Trophoblast cell (in vitro differentiated cells and primary cell): ENCODE results near the gene WDR46.

ENCODE experiments used
- DNase-seq, 2 donors: peaks; one replicate each; pipeline ENCODE4 v3.0.0-alpha.2; 2016
- H2AFZ ChIP-seq: 2 replicates; pipeline ENCODE4 v1.6.1; 2013; ENCODE audit warnings: low read length, moderate library complexity, mild to moderate bottlenecking; ENCODE audit not compliant: insufficient read depth, poor library complexity
- H2AK5ac ChIP-seq: 2 replicates; pipeline ENCODE4 v1.6.1; 2013; ENCODE audit warnings: mild to moderate bottlenecking, low read length
- H2BK120ac ChIP-seq: 2 replicates; pipeline ENCODE4 v1.6.1; 2013; ENCODE audit warnings: low read length, mild to moderate bottlenecking, moderate library complexity; ENCODE audit not compliant: insufficient read depth, poor library complexity
- H2BK12ac ChIP-seq: 2 replicates; pipeline ENCODE4 v1.6.1; 2013; ENCODE audit warnings: mild to moderate bottlenecking, low read length, moderate library complexity
- H2BK5ac ChIP-seq: 2 replicates; pipeline ENCODE4 v1.6.1; 2013; ENCODE audit warnings: low read length, low read depth, moderate library complexity, mild to moderate bottlenecking; ENCODE audit not compliant: poor library complexity
- H3K14ac ChIP-seq: 2 replicates; pipeline ENCODE4 v1.6.1; 2013; ENCODE audit warnings: mild to moderate bottlenecking, low read length
- H3K18ac ChIP-seq: 2 replicates; pipeline ENCODE4 v1.6.1; 2013; ENCODE audit warnings: mild to moderate bottlenecking, low read length
- H3K23ac ChIP-seq: 2 replicates; pipeline ENCODE4 v1.6.1; 2013; ENCODE audit warnings: low read length
- H3K27ac ChIP-seq: 2 replicates; pipeline ENCODE4 v1.5.1; 2013; ENCODE audit warnings: low read depth, mild to moderate bottlenecking, inconsistent platforms, low read length, moderate library complexity
- H3K27me3 ChIP-seq: 2 replicates; pipeline ENCODE4 v1.6.1; 2013; ENCODE audit warnings: inconsistent platforms, mild to moderate bottlenecking, low read length, moderate library complexity; ENCODE audit not compliant: insufficient read depth
- H3K36me3 ChIP-seq, 2 experiments: 1 replicate in 1 of 2; 2 replicates in 1 of 2; pipeline ENCODE4 v1.6.1; 2013; ENCODE audit warnings: low read length in 2 of 2, mild to moderate bottlenecking in 2 of 2, moderate library complexity in 1 of 2; ENCODE audit not compliant: insufficient read depth in 2 of 2, control insufficient read depth in 1 of 2
- H3K4ac ChIP-seq: 2 replicates; pipeline ENCODE4 v1.6.1; 2013; ENCODE audit warnings: low read depth, mild to moderate bottlenecking, low read length, moderate library complexity
- H3K4me1 ChIP-seq, 2 experiments: 1 replicate in 1 of 2; 2 replicates in 1 of 2; pipeline ENCODE4 v1.6.1; 2013; ENCODE audit warnings: low read length in 2 of 2, mild to moderate bottlenecking in 2 of 2, moderate library complexity in 1 of 2; ENCODE audit not compliant: insufficient read depth in 2 of 2, control insufficient read depth in 1 of 2
- H3K4me2 ChIP-seq: 2 replicates; pipeline ENCODE4 v1.6.1; 2013; ENCODE audit warnings: inconsistent platforms, mild to moderate bottlenecking, low read length, moderate library complexity
- H3K4me3 ChIP-seq: 2 replicates; pipeline ENCODE4 v1.5.1; 2013; ENCODE audit warnings: mild to moderate bottlenecking, low read depth, low read length, inconsistent platforms
- H3K79me1 ChIP-seq: one replicate; pipeline ENCODE4 v1.6.1; 2013; ENCODE audit warnings: low read length
- H3K79me2 ChIP-seq: 2 replicates; pipeline ENCODE4 v1.6.1; 2013; ENCODE audit warnings: low read length, mild to moderate bottlenecking; ENCODE audit not compliant: control insufficient read depth, insufficient read depth, poor library complexity
- H3K9ac ChIP-seq: 2 replicates; pipeline ENCODE4 v1.6.1; 2013; ENCODE audit warnings: mild to moderate bottlenecking, low read length
- H3K9me3 ChIP-seq: 2 replicates; pipeline ENCODE4 v1.6.1; 2013; ENCODE audit warnings: low read depth, mild to moderate bottlenecking, control low read depth, inconsistent platforms, low read length; ENCODE audit not compliant: insufficient read depth
- H4K12ac ChIP-seq: 2 replicates; pipeline ENCODE4 v1.6.1; 2013; ENCODE audit warnings: low read depth, mild to moderate bottlenecking, low read length, moderate library complexity
- H4K8ac ChIP-seq: 2 replicates; pipeline ENCODE4 v1.6.1; 2013; ENCODE audit warnings: low read depth, mild to moderate bottlenecking, low read length, moderate library complexity
- H4K91ac ChIP-seq: one replicate; pipeline ENCODE4 v1.6.1; 2013; ENCODE audit warnings: low read depth, mild to moderate bottlenecking, low read length, moderate library complexity
- WGBS: extraction: QIAGEN DNeasy Blood & Tissue Kit; methylation state at CpG from one replicate; pipeline ENCODE4 v1.1.7; 2013; ENCODE audit warnings: missing lambda C conversion rate; ENCODE audit not compliant: insufficient read length, insufficient coverage; ENCODE audit errors: extremely low coverage; 5-methylcytosine and 5-hydroxymethylcytosine counted together

Gene WDR46

GRCh38 chr6:33314943-33315792, 26.1 kb upstream of the WDR46 start:
- peak; percentile 84 to 87 for DNase-seq
- Histone ChIP-seq H3K27ac (no peak overlapping the region), H3K4me1 (peaks cover 15 to 24% of the 10 kb centered on the region in 2 experiments), H3K4me2 (peak overlapping the region; percentile 77), H3K27me3 (no peaks in the 10 kb centered on the region), H3K79me1 (peaks cover 18% of the 10 kb centered on the region), H3K4ac (no peak overlapping the region), H3K18ac (no peak overlapping the region), H2BK5ac (no peak overlapping the region), H3K23ac (no peak overlapping the region), H3K4me3 (no peak overlapping the region), H2BK120ac (no peak overlapping the region), H2AK5ac (peak overlapping the region; percentile 21), H4K8ac (no peak overlapping the region), H3K9ac (no peak overlapping the region), H3K14ac (no peak overlapping the region), H2AFZ (no peak overlapping the region), H3K79me2 (peaks cover 12% of the 10 kb centered on the region), H3K36me3 (peaks cover 26% of the 10 kb centered on the region in 2 experiments), H4K91ac (peak overlapping the region; percentile 40), H2BK12ac (no peak overlapping the region), H3K9me3 (no peaks in the 10 kb centered on the region), H4K12ac (no peak overlapping the region)
- WGBS = no CpG with 5 or more reads among the region's 47 CpGs

DNA sequence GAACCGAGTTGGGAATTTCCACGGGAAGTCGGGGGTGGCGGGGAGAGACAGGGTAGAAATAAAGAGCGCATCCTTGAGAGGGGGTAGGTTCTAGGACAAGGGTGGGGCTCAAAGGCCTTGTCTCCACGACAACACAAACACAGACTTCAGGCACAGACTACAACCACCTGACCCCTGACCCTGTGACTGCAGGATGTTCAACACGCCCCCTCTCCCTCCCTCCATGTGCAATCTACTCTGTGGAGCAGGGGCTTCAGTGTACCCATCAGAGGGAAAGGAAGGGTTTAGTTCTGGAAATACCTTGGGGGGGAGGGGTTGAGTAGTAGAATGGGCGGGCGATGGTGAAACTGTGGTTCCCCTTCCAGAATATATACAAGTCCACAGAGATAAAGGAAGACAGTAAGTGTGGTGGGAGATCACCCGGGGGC, 25.5 kb upstream of the WDR46 start:
- no CpG with 5 or more reads among the region's 10 CpGs for WGBS
- Histone ChIP-seq H4K12ac (no peak overlapping the region), H3K27me3 (no peaks in the 10 kb centered on the region), H3K27ac (peak overlapping the region; percentile 9), H4K8ac (no peak overlapping the region), H3K18ac (no peak overlapping the region), H2AK5ac (no peak overlapping the region), H2BK5ac (no peak overlapping the region), H3K9me3 (no peaks in the 10 kb centered on the region), H3K36me3 (peaks cover 20 to 21% of the 10 kb centered on the region in 2 experiments), H3K79me2 (peaks cover 12% of the 10 kb centered on the region), H3K9ac (no peak overlapping the region), H2BK12ac (no peak overlapping the region), H3K23ac (no peak overlapping the region), H2BK120ac (no peak overlapping the region), H3K4me3 (no peak overlapping the region), H4K91ac (peak overlapping the region; percentile 40), H2AFZ (no peak overlapping the region), H3K4ac (no peak overlapping the region), H3K14ac (no peak overlapping the region), H3K4me1 (peaks cover 15 to 24% of the 10 kb centered on the region in 2 experiments), H3K79me1 (peaks cover 18% of the 10 kb centered on the region), H3K4me2 (peak overlapping the region; percentile 77)
- DNase-seq = peak; percentile 93 to 95

DNA sequence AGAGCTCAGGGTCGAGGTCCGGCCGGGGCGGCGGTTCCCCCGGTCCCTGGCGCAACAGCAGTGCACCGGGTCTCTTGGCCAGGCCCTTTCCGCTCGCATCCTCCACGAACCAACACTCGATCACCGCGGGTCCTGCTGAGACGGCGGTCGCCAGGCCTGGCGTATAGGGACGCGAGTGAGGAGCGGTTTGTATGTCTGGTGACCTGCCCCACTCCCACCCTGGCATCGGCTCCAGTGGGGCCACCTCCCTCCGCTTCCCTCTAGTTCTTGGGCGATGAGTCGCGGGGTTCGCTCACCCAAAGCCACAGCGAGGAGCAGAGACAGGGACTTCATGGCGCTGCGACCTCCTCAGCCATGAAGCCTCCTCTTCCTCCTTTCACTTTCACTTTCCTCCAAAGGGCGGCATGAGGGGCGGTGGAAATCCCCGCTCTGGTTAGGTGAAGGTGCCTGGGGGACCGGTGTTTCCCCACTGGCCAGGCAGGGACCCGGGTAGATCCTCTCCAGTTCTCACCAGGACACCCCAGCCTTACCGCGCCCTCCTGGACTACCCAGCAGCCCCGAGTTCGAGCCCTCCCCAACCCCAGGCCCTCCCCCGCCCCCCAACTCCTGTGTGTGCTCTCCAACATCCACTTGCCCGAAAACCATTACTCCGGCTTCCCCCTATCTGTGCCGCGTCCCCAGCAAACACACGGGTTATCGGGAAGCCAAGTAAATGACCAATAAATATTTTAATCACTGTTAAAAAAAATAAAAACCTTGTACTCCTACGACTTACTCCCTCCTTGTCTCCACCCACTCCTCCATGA, 24.9 kb upstream of the WDR46 start, which contains the start of gene TAPBP:
TSS of gene TAPBP (minus strand) at position 370 of the 806 bp plus-strand sequence. CDS start at position 333, 37 bp downstream.
- no peak within 1 kb of the TSS for H3K23ac ChIP-seq
- peaks cover 18% of the 10 kb centered on the region for H3K79me1 ChIP-seq
- peak within 1 kb of the TSS; percentile 78 for H4K91ac ChIP-seq
- peak within 1 kb of the TSS; percentile 31 for H4K12ac ChIP-seq
- peak within 1 kb of the TSS; percentile 49 for H2AK5ac ChIP-seq
- peak; percentile 76 to 82 for DNase-seq
- no peaks in the 10 kb centered on the region for H3K27me3 ChIP-seq
- peak within 1 kb of the TSS; percentile 27 for H2BK5ac ChIP-seq
- H3K18ac ChIP-seq = peak within 1 kb of the TSS; percentile 90
- H2BK120ac ChIP-seq = peak within 1 kb of the TSS; percentile 33
- H3K4me1 ChIP-seq = peaks cover 14 to 23% of the 10 kb centered on the region in 2 experiments
- peak within 1 kb of the TSS; percentile 64 for H3K14ac ChIP-seq
- no CpG with 5 or more reads among the region's 47 CpGs for WGBS
- peak within 1 kb of the TSS; percentile 84 for H3K4me3 ChIP-seq
- peak within 1 kb of the TSS; percentile 63 for H4K8ac ChIP-seq
- H2AFZ ChIP-seq = peak within 1 kb of the TSS; percentile 24
- peak within 1 kb of the TSS; percentile 11 for H3K4ac ChIP-seq
- peak within 1 kb of the TSS; percentile 65 for H3K27ac ChIP-seq
- H3K36me3 ChIP-seq = peaks cover 13 to 15% of the 10 kb centered on the region in 2 experiments
- no peaks in the 10 kb centered on the region for H3K9me3 ChIP-seq
- H3K79me2 ChIP-seq = peaks cover 12% of the 10 kb centered on the region
- peak within 1 kb of the TSS; percentile 88 for H3K9ac ChIP-seq
- no peak within 1 kb of the TSS for H2BK12ac ChIP-seq
- peak within 1 kb of the TSS; percentile 77 for H3K4me2 ChIP-seq

GRCh38 chr6:33313105-33313708, 24.2 kb upstream of the WDR46 start:
- peak overlapping the region; percentile 64 for H3K14ac ChIP-seq

More at GRCh38 chr6:33313105-33313708, 24.2 kb upstream of the WDR46 start:
- Histone ChIP-seq H2BK12ac (no peak overlapping the region), H3K4me1 (peaks cover 12 to 19% of the 10 kb centered on the region in 2 experiments), H4K8ac (peak overlapping the region; percentile 63), H3K27me3 (no peaks in the 10 kb centered on the region), H2BK5ac (peak overlapping the region; percentile 27), H3K23ac (no peak overlapping the region), H4K91ac (peak overlapping the region; percentile 78), H3K36me3 (peaks cover 9 to 13% of the 10 kb centered on the region in 2 experiments), H3K18ac (peak overlapping the region; percentile 90), H3K4ac (peak overlapping the region; percentile 11), H3K9ac (peak overlapping the region; percentile 21), H2BK120ac (peak overlapping the region; percentile 33), H3K4me2 (peak overlapping the region; percentile 77), H3K79me2 (peaks cover 12% of the 10 kb centered on the region), H3K79me1 (peaks cover 18% of the 10 kb centered on the region), H4K12ac (peak overlapping the region; percentile 31), H3K9me3 (no peaks in the 10 kb centered on the region), H2AK5ac (peak overlapping the region; percentile 49), H2AFZ (peak overlapping the region; percentile 24), H3K4me3 (peak overlapping the region; percentile 84), H3K27ac (peak overlapping the region; percentile 65)
- no CpG with 5 or more reads among the region's 33 CpGs for WGBS
- peak; percentile 48 to 50 for DNase-seq
